Aortic smooth muscle cell (primary cell): ENCODE data around the gene PTPRB. TPM values are rescaled to one million over a fixed set of nuclear protein-coding genes. Genes with fewer than 3 reads are reported as not detected.

Experiments used
- total RNA-seq: library from RNA; depleted of rRNA; stranded (reverse); fragments of >200 nt; gene quantifications from 2 replicates; pipeline ENCODE4 v1.2.3, GENCODE V29; 2014

Gene PTPRB
- 2.4 and 2.5 TPM in 2 replicates for total RNA-seq

GRCh38 chr12:70637303-70638085, at the start of gene PTPRB:
Gene PTPRB (minus strand): TSS chr12:70637429. CDS start chr12:70637395, 34 bp downstream.

